Lower leg skin (tissue), 3 donors: ENCODE data around the gene NKAIN2.

ENCODE experiments used
- CTCF ChIP-seq, 3 donors: fragments of 450-650 bp; IDR thresholded peaks; one replicate each; pipeline ENCODE4 v1.5.1; 2016; ENCODE audit warnings: antibody characterized with exemption in 3 of 3, mild to moderate bottlenecking in 3 of 3, moderate library complexity in 2 of 3
- POLR2A ChIP-seq, 2 donors: fragments of 450-650 bp; IDR thresholded peaks; one replicate each; pipeline ENCODE4 v1.6.1; 2016 to 2017; ENCODE audit warnings: antibody characterized with exemption in 2 of 2, mild to moderate bottlenecking in 1 of 2, moderate library complexity in 1 of 2

GRCh38 chr6:123805921-123806320 lies 2.3 kb downstream of the NKAIN2 start:
- TF ChIP-seq CTCF (IDR thresholded peaks at IDR 0.05) (no peak), POLR2A (IDR thresholded peaks at IDR 0.05) (no peak)
